ENCODE data around the gene RECK. TPM values are rescaled to one million over a fixed set of nuclear protein-coding genes. Genes with fewer than 3 reads are reported as not detected.

The RECK gene
- total RNA-seq, 5 donors from 2014 or later (not counting 1 experiment from before 2014, with no cell fraction given): 8.9 to 11.4 (median 9.9) TPM

DNA sequence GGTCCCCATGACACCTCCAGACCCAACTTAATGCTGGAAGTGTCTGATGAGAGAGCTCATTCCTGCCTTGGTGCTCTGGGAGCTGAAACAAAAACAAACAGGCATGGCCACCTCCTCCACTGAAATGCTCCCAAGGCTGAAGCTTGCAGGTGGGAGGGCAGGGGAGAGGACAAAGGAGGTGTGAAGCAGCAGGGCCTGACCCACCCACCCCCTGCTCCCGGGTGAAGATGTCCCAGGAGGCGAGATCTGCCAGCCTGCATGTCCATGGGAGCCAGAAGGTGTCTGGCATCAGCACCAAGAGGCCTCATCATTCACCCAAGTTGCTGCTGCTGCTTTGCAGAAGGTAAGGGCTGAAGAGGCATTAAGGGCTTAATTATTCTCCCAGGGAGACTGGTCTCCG, 128.3 kb downstream of the RECK start:
- H3K36me3 ChIP-seq (ENCODE audit: control insufficient read depth in 2 of 2, extremely low read depth in 1 of 2, insufficient read depth in 1 of 2, low read length in 1 of 2): peaks cover 0 to 8% of the 10 kb centered on the region in 2 donors
- ATAC-seq (replicated peaks in 1 of 4) (no peak), DNase-seq (no peak)
- peak overlapping the region in 1 of 2 donors; percentile 46 for H3K27ac Mint-ChIP-seq
- ChIA-PET POLR2A (no interaction called here), CTCF (interaction anchor here (0.6 to 7.6 kb wide), 6 partner anchors 9 to 91 kb away, joined by 3 to 87 read pairs (median 6); no protein-coding TSS in a partner anchor)
- H3K4me3 Mint-ChIP-seq: peak overlapping the region in 2 of 3 donors; percentile 21 to 67
- no peaks in the 10 kb centered on the region for H3K9me3 ChIP-seq
- no peaks in the 10 kb centered on the region for H3K27me3 ChIP-seq (replicated peaks in 1 of 2; ENCODE audit: control insufficient read depth in 2 of 2, extremely low read depth in 1 of 2, insufficient read depth in 2 of 2, low read length in 1 of 2)
- H3K4me3 ChIP-seq (ENCODE audit: control insufficient read depth in 1 of 2, extremely low read depth in 1 of 2, low read length in 1 of 2): no peak overlapping the region
- H3K36me3 Mint-ChIP-seq: peaks cover 17% of the 10 kb centered on the region
- H3K27ac ChIP-seq (ENCODE audit: low read length): no peak overlapping the region
- no peaks in the 10 kb centered on the region for H3K9me3 Mint-ChIP-seq
- H3K4me1 Mint-ChIP-seq: peaks cover 8 to 31% (median 17%) of the 10 kb centered on the region in 3 donors
- H3K4me1 ChIP-seq (ENCODE audit: control insufficient read depth in 1 of 2, extremely low read depth in 1 of 2, insufficient read depth in 2 of 2, low read length in 2 of 2): peaks cover 0 to 17% of the 10 kb centered on the region in 2 experiments
- WGBS (ENCODE audit: insufficient coverage): 90% methylated on average over 2 of the region's 3 CpGs
- H3K27me3 Mint-ChIP-seq: no peaks in the 10 kb centered on the region

DNA sequence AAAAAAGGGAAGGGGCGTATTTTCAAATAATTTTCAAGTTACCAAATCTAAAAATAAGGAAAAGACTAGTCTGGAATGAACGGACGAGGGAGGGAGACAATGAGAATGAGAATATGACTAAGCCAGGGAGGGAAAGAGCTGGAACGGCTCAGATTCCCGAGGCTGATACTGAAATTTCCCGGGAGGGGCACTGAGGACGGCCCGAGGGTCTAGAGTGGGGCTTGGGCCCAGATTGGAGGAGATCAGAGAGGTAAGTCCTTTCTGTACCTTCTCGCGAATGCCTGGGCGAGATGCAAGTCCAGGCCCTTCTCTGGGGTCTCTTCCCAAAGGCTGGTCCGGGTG, 129.1 kb downstream of the RECK start:
- H3K27ac ChIP-seq (ENCODE audit: low read length): no peak overlapping the region
- peaks cover 0 to 8% of the 10 kb centered on the region in 2 donors for H3K36me3 ChIP-seq (ENCODE audit: control insufficient read depth in 2 of 2, extremely low read depth in 1 of 2, insufficient read depth in 1 of 2, low read length in 1 of 2)
- WGBS (ENCODE audit: insufficient coverage): 78% methylated on average over 6 of the region's 12 CpGs
- Mint-ChIP-seq H3K27ac (no peak overlapping the region), H3K27me3 (no peaks in the 10 kb centered on the region), H3K36me3 (peaks cover 12% of the 10 kb centered on the region), H3K9me3 (no peaks in the 10 kb centered on the region), H3K4me1 (peaks cover 8 to 28% (median 14%) of the 10 kb centered on the region in 3 donors), H3K4me3 (peak overlapping the region; percentile 17 to 67 (median 31))
- CTCF ChIA-PET: interaction anchor here (0.6 to 7.6 kb wide), 11 partner anchors 25 to 1158 kb away, joined by 3 to 87 read pairs (median 7); partner anchors contain the start of genes CLTA (in 1 of the 2) and GLIPR2 (in 1 of the 2)
- H3K4me3 ChIP-seq (ENCODE audit: control insufficient read depth in 1 of 2, extremely low read depth in 1 of 2, low read length in 1 of 2): no peak overlapping the region
- ATAC-seq (replicated peaks in 1 of 4) (no peak), DNase-seq (no peak)
- H3K4me1 ChIP-seq (ENCODE audit: control insufficient read depth in 1 of 2, extremely low read depth in 1 of 2, insufficient read depth in 2 of 2, low read length in 2 of 2): peaks cover 0 to 17% of the 10 kb centered on the region in 2 experiments
- POLR2A ChIA-PET: no interaction called here
- H3K27me3 ChIP-seq (replicated peaks in 1 of 2; ENCODE audit: control insufficient read depth in 2 of 2, extremely low read depth in 1 of 2, insufficient read depth in 2 of 2, low read length in 1 of 2): no peaks in the 10 kb centered on the region
- H3K9me3 ChIP-seq: no peaks in the 10 kb centered on the region

DNA sequence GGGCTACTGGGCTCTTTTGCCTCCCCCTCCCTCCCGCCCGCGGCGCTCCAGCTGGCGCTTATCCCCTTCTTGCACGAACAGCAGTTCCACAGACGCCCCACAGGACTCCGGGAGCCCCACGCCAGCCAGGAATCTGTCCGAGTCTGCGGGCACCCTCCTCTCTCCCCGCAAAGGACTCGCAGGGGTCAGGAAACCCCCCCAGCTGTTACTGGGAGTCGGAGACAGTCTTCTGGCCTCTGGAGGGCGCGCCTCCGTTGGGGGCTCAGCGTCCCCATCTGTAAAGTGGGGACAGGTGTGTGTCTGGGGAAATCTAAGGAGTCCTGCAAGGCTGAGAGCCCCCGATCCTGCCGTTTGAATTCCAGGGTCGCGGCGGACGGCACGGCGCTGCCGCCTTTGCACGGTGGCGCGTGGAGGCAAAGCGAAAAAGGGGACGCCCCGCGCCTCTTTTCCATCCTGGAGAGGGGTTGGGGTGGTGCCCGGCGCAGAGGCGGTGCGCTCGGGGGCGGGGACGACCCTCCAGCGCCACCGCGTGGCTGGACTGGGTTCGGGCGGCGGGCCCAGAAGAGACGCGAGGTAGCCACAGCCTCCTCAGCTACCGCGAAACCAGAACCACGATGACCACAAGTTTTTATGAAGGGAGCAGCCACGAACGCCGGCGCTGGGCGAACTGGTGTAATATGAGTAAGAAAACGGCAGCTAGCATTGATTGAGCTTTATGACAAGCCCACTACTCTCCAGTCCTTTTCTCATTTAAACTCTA, 129.6 kb downstream of the RECK start:
- H3K27me3 Mint-ChIP-seq: peaks cover 0 to under 1% of the 10 kb centered on the region in 2 donors
- Histone ChIP-seq H3K4me3 (ENCODE audit: control insufficient read depth in 1 of 2, extremely low read depth in 1 of 2, low read length in 1 of 2) (peak overlapping the region; percentile 59 to 60), H3K9me3 (no peaks in the 10 kb centered on the region), H3K4me1 (ENCODE audit: control insufficient read depth in 1 of 2, extremely low read depth in 1 of 2, insufficient read depth in 2 of 2, low read length in 2 of 2) (peaks cover 0 to 17% of the 10 kb centered on the region in 2 experiments), H3K27ac (ENCODE audit: low read length) (no peak overlapping the region), H3K27me3 (replicated peaks in 1 of 2; ENCODE audit: control insufficient read depth in 2 of 2, extremely low read depth in 1 of 2, insufficient read depth in 2 of 2, low read length in 1 of 2) (peaks cover 0 to 4% of the 10 kb centered on the region in 2 experiments), H3K36me3 (ENCODE audit: control insufficient read depth in 2 of 2, extremely low read depth in 1 of 2, insufficient read depth in 1 of 2, low read length in 1 of 2) (peaks cover 0 to 5% of the 10 kb centered on the region in 2 donors)
- POLR2A ChIA-PET: interaction anchor here (0.6 to 1.0 kb wide), 3 partner anchors 62 to 228 kb away, joined by 3 to 6 read pairs (median 5); no protein-coding TSS in a partner anchor
- DNase-seq (peak; percentile 35 to 89 (median 70)), ATAC-seq (replicated peaks in 1 of 4) (peak; percentile 96 to 98 (median 96))
- peaks cover 8 to 23% (median 8%) of the 10 kb centered on the region in 3 donors for H3K4me1 Mint-ChIP-seq
- H3K27ac Mint-ChIP-seq: peak overlapping the region in 1 of 2 donors; percentile 64
- H3K36me3 Mint-ChIP-seq: peaks cover 8% of the 10 kb centered on the region
- 6% methylated on average over 42 of the region's 58 CpGs for WGBS (ENCODE audit: insufficient coverage)
- H3K4me3 Mint-ChIP-seq: peak overlapping the region; percentile 63 to 78 (median 67)
- CTCF ChIA-PET: interaction anchor here (0.6 to 7.6 kb wide), 21 partner anchors 24 to 1158 kb away, joined by 3 to 87 read pairs (median 5); partner anchors contain the start of genes GLIPR2 (in 2 of the 2) and CLTA (in 1 of the 2)
- H3K9me3 Mint-ChIP-seq: no peaks in the 10 kb centered on the region

DNA sequence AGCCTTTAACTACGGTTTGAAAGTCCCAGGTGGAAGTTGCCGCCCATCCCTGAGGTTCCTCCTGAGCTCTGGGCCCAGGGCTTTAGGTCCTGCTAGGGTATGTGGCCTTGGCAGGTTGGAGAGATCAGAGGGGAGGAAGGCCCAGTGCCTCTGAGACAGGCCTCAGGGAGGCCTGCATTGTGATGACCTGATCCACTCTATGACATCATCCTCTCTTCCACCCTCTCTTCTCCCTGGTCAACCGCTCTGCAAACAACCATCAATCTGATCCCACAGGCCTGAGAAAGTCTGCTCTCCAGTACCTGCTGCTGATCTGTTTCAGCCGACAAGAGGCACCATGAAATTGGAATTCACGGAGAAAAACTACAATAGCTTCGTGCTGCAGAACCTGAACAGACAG, 132.5 kb downstream of the RECK start, which contains the start of gene CCIN:
Gene CCIN, plus strand, starts transcription at position 223 of the 400 bp plus-strand sequence. Its CDS starts 115 bp downstream, at position 338.
- Histone ChIP-seq H3K4me3 (ENCODE audit: control insufficient read depth in 1 of 2, extremely low read depth in 1 of 2, low read length in 1 of 2) (no peak within 1 kb of the TSS), H3K27me3 (replicated peaks in 1 of 2; ENCODE audit: control insufficient read depth in 2 of 2, extremely low read depth in 1 of 2, insufficient read depth in 2 of 2, low read length in 1 of 2) (peaks cover 0 to 14% of the 10 kb centered on the region in 2 experiments), H3K4me1 (ENCODE audit: control insufficient read depth in 1 of 2, extremely low read depth in 1 of 2, insufficient read depth in 2 of 2, low read length in 2 of 2) (peaks cover 0 to 17% of the 10 kb centered on the region in 2 experiments), H3K9me3 (no peaks in the 10 kb centered on the region), H3K36me3 (ENCODE audit: control insufficient read depth in 2 of 2, extremely low read depth in 1 of 2, insufficient read depth in 1 of 2, low read length in 1 of 2) (no peaks in the 10 kb centered on the region), H3K27ac (ENCODE audit: low read length) (no peak within 1 kb of the TSS)
- WGBS (ENCODE audit: insufficient coverage): 94% methylated on average over 4 of the region's 6 CpGs
- H3K4me1 Mint-ChIP-seq: peaks cover 5 to 14% (median 8%) of the 10 kb centered on the region in 3 donors
- DNase-seq (no peak), ATAC-seq (replicated peaks in 1 of 4) (no peak)
- no peaks in the 10 kb centered on the region for H3K9me3 Mint-ChIP-seq
- ChIA-PET POLR2A (interaction anchor here in 1 of 2 donors (0.6 kb wide), 1 partner anchor 68 kb away, joined by 4 read pairs; no protein-coding TSS in a partner anchor), CTCF (interaction anchor here (1.0 to 7.6 kb wide), 3 partner anchors 64 to 67 kb away, joined by 4 to 87 read pairs (median 85); no protein-coding TSS in a partner anchor)
- H3K4me3 Mint-ChIP-seq: no peak within 1 kb of the TSS
- no peak within 1 kb of the TSS for H3K27ac Mint-ChIP-seq
- peaks cover 0 to 2% of the 10 kb centered on the region in 2 donors for H3K27me3 Mint-ChIP-seq
- no peaks in the 10 kb centered on the region for H3K36me3 Mint-ChIP-seq

DNA sequence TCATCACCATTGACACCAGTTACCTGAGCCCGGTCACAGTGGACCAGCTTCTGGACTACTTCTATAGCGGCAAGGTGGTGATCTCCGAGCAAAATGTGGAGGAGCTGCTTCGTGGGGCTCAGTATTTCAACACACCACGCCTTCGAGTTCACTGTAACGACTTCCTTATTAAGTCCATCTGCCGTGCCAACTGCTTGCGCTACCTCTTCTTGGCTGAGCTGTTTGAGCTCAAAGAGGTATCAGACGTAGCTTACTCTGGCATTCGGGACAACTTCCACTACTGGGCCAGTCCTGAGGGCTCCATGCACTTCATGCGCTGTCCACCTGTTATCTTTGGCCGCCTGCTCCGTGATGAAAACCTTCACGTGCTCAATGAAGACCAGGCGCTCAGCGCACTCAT, 133.0 kb downstream of the RECK start:
- H3K27ac ChIP-seq (ENCODE audit: low read length): no peak overlapping the region
- no peaks in the 10 kb centered on the region for H3K9me3 Mint-ChIP-seq

DNA sequence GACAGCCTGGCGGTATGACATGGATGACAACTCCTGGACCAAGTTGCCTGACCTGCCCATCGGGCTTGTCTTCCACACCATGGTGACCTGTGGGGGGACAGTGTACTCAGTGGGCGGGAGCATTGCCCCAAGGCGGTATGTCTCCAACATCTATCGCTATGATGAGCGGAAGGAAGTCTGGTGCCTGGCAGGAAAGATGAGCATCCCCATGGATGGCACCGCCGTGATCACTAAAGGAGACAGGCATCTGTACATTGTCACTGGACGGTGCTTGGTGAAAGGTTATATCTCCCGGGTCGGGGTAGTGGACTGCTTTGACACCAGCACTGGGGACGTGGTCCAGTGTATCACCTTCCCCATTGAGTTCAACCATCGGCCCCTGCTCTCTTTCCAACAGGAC, 133.8 kb downstream of the RECK start:
- ChIA-PET CTCF (interaction anchor here in 1 of 2 donors (0.6 to 0.8 kb wide), 2 partner anchors 57 to 66 kb away, joined by 3 read pairs; no protein-coding TSS in a partner anchor), POLR2A (no interaction called here)
- Mint-ChIP-seq H3K9me3 (no peaks in the 10 kb centered on the region), H3K4me3 (no peak overlapping the region), H3K36me3 (no peaks in the 10 kb centered on the region), H3K27me3 (peaks cover 0 to 2% of the 10 kb centered on the region in 2 donors), H3K27ac (no peak overlapping the region), H3K4me1 (peaks cover 3 to 9% (median 6%) of the 10 kb centered on the region in 3 donors)
- no peak for ATAC-seq (replicated peaks in 1 of 4)
- Histone ChIP-seq H3K4me1 (ENCODE audit: control insufficient read depth in 1 of 2, extremely low read depth in 1 of 2, insufficient read depth in 2 of 2, low read length in 2 of 2) (peaks cover 0 to 12% of the 10 kb centered on the region in 2 experiments), H3K9me3 (no peaks in the 10 kb centered on the region), H3K27ac (ENCODE audit: low read length) (no peak overlapping the region), H3K27me3 (replicated peaks in 1 of 2; ENCODE audit: control insufficient read depth in 2 of 2, extremely low read depth in 1 of 2, insufficient read depth in 2 of 2, low read length in 1 of 2) (peaks cover 0 to 21% of the 10 kb centered on the region in 2 experiments), H3K36me3 (ENCODE audit: control insufficient read depth in 2 of 2, extremely low read depth in 1 of 2, insufficient read depth in 1 of 2, low read length in 1 of 2) (no peaks in the 10 kb centered on the region), H3K4me3 (ENCODE audit: control insufficient read depth in 1 of 2, extremely low read depth in 1 of 2, low read length in 1 of 2) (no peak overlapping the region)
- DNase-seq: no peak
- 93% methylated on average over 13 of the region's 13 CpGs for WGBS (ENCODE audit: insufficient coverage)

More for the DNA sequence above, 133.0 kb downstream of the RECK start:
- Mint-ChIP-seq H3K27ac (no peak overlapping the region), H3K36me3 (no peaks in the 10 kb centered on the region), H3K4me1 (peaks cover 5 to 13% (median 8%) of the 10 kb centered on the region in 3 donors), H3K27me3 (peaks cover 0 to 2% of the 10 kb centered on the region in 2 donors), H3K4me3 (no peak overlapping the region)
- H3K27me3 ChIP-seq (replicated peaks in 1 of 2; ENCODE audit: control insufficient read depth in 2 of 2, extremely low read depth in 1 of 2, insufficient read depth in 2 of 2, low read length in 1 of 2): peaks cover 0 to 18% of the 10 kb centered on the region in 2 experiments
- no peaks in the 10 kb centered on the region for H3K9me3 ChIP-seq
- no peak overlapping the region for H3K4me3 ChIP-seq (ENCODE audit: control insufficient read depth in 1 of 2, extremely low read depth in 1 of 2, low read length in 1 of 2)
- CTCF ChIA-PET: interaction anchor here (0.5 to 7.6 kb wide), 2 partner anchors 9 to 68 kb away, joined by 3 to 87 read pairs; no protein-coding TSS in a partner anchor
- ATAC-seq (replicated peaks in 1 of 4) (no peak), DNase-seq (no peak)
- H3K4me1 ChIP-seq (ENCODE audit: control insufficient read depth in 1 of 2, extremely low read depth in 1 of 2, insufficient read depth in 2 of 2, low read length in 2 of 2): peaks cover 0 to 14% of the 10 kb centered on the region in 2 experiments
- WGBS (ENCODE audit: insufficient coverage): 93% methylated on average over 17 of the region's 17 CpGs
- no peaks in the 10 kb centered on the region for H3K36me3 ChIP-seq (ENCODE audit: control insufficient read depth in 2 of 2, extremely low read depth in 1 of 2, insufficient read depth in 1 of 2, low read length in 1 of 2)
- POLR2A ChIA-PET: interaction anchor here in 1 of 2 donors (0.6 kb wide), 1 partner anchor 9 kb away, joined by 3 read pairs; no protein-coding TSS in a partner anchor

All from T-cell (primary cell).